Right forelimb (tissue), 1 donor: ENCODE measurements around the gene PTPN14.

Experiments used
- DNase-seq: peaks from one replicate; pipeline ENCODE4 v3.0.0-alpha.2; 2018

PTPN14 gene

DNA sequence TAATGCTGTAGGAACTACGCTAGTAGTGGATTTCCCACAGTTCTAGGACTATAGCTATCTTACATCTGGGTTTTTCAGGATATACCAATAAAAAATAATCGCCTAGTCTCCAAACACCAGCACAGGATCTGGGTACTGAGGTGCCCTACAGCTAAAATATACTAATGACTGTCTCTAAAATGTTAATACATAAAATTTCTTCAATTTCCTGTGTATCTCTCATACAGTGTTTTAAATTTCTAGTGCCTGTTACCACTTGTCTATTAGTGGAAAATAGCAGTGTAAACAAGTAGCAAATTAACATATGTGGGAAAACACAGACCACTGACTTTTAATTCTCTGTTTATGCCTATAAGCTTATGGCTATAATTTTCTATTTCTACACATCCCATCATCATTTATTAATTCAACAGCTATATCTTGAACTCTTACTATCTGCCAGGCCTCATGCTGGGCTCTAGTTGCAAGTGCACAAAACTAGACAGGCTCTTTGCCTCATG is 16.1 kb upstream of the PTPN14 start:
- no peak for DNase-seq

DNA sequence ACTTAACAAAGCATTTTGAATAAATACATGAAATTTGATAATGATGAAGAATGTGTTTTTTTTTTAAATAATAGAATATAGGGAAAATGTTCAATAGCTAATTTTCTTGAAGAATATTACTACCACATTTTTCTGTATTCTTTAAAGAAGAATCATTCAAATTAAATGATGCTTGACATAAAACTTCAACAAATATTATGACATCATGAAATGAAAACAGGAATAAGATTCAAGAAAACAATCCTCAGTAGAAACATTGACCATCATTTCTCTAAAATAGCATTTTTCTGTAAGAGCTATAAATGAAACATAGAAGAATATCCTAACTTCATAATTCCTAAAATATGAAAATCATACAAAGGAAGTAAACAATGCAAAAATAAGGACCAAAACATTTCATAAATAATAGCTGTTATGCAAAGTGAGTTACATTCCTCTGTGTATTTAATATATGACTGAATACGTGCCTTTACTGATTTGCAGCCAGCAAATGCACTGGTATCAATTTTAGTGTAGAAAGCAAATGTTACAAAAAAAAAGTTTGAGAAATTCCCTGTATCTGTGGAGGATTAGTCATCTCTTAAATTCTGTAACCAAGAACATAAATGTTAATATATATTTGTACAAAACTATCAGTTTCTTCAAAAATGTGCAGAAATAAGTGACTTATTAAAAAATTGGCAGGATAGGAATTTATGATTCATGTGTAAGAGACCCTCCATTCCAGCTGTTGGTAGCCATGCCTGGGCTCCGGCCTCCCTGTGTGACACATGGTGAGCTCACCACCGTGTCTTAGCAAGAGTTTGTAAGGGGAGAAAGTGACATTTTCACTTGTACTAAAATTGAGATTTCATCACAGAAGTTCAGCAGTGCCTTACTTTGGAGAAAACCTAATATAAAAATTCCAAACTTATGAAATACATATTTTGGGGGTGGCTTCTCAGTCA is 15.0 kb upstream of the PTPN14 start:
- DNase-seq, result no peak

DNA sequence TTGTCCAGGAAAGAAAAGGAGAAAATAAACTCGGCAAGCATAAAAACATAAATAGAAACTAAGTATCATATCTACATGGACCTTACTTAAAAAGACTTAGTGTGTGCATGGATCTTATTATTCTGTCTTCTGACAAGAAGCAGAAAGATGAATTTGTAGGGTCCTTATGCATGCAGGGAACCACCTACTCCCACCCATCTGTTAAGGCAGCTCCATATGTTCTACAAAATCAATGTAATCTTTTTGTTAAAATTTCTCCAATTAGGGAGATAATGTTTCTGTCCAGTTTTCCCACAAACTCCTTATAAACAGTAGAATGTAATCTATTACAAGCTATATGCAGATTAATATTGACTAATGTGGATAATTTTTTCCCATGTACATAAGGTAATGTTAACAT is 13.9 kb upstream of the PTPN14 start:
- no peak for DNase-seq

DNA sequence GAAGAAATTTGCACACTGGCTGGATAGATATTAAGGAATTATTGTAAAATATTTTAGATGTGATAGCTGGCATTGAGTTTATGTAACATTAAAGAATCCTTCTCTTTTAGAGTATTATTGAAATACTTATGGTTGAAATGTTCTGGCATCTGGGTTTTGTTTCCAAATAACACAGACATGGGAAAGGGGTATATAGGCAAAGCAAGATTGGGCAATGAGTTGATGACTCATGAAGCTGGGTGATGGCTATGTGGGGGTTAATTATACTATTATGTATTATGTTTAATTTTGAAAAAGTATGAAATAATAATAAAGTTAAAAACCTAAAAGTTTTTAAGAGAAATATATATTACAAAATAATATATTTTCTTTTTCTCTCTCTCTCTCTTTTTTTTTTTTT is 12.5 kb upstream of the PTPN14 start:
- no peak for DNase-seq

DNA sequence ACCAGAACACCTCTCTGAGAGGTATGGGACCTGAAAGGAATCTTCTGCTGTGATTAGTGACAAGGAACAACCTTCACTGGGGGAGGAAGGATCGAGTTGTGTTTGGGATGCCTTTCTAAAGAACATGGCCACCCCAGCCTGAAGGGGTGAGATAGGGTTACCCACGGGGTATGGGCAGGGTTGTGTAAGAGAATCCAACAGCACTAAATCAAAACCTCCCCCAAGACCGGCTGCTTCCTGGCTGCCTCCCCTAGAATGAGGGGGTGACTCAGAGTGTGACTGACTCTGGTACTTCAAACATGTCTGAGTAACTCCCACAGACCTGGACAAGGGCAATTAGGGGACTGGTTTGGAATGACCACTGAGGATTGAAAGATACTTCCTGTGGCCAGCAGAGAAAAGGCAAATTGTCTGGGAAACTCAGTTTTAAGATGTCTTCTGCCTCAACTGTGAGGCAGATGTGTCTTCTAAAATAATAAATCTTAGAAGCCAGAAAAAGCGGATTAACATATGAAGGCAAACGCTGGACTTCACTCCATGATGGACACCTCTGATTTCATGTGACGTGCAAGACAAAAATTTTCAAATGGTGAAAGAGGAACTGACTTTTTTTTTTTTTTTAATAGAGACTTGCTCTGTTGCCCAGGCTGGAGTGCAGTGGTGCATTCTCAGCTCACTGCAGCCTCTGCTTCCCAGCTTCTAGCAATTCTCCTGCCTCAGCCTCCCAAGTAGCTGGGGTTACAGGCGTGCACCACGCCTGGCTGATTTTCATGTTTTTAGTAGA is 6.7 kb upstream of the PTPN14 start:
- no peak for DNase-seq

DNA sequence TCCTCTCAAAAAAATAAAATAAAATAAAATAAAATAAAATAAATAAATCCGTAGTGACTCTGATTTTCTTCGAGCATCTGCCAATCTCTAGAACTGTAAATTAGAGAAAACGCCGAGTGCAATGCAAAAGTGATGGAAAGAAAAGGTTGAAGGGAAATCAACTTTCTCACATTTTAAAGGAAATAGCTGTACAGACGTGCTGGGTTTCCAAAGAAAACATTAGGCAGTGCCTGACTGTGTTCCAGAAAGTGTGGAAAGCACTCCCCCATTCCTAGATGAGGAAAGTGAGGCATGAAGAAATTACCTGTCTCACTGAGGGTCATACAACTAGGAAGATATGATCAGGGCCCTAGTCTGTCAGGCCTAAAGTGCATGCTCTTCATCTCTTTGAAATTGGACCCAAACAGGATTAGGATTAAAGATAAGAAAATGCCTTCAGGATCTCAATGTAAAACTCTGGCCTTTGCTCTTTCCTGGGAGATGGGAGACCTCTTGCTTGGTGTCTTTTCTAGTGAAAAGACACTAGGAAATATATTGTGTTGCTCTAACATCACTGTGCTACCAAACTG is 1.8 kb upstream of the PTPN14 start:
- DNase-seq, result no peak

DNA sequence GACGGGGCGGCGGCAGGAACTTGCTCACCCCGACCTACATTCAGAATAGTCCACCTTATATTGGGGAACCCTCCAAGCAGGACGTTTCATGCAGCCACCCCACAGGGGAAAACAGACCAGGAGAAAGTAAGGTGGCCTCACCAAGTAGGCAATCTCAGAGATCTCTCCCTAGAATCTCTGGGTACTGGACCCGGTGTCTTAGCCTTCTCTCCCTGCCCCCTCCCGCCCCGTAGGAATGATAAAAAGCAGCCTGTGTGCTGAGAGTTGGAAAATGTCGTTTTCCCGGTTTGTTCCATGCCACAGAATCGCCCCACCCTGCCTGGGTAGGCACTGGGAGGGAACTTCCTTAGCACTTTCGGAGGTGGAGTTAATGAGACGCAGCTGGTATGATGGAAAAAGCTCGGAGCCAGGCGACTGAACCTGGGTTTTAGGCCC is 789 bp upstream of the PTPN14 start:
- DNase-seq, result peak; percentile 85

DNA sequence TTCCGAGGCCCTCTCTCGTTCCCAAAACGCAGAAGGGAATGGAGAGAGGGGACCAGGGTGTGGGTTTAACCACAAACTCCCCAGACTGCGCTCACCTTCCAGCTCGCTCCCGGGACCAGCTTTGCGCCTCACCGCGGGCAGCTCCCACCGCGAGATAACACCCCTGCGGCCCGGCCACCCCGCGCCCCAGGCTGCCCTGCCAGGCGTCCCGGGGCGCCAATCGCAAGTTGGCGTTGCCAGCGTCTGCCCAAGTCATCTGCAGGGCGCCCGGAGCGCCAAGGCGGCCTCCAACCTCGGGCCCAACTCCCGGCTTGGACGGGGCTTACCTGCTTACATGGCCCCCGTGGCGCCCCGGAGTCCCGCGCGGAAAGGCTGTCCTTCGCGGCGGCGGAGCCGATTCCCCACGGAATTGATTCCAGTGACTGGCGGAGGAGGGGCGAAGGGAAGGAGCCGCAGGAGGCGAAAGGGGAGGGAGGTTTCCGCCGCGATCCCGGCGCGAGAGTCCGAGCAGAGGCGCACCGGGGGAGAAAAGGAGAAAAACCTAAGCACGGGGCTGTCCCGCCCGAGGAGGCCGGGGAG is 456 bp downstream of the PTPN14 start:
- DNase-seq, result no peak

DNA sequence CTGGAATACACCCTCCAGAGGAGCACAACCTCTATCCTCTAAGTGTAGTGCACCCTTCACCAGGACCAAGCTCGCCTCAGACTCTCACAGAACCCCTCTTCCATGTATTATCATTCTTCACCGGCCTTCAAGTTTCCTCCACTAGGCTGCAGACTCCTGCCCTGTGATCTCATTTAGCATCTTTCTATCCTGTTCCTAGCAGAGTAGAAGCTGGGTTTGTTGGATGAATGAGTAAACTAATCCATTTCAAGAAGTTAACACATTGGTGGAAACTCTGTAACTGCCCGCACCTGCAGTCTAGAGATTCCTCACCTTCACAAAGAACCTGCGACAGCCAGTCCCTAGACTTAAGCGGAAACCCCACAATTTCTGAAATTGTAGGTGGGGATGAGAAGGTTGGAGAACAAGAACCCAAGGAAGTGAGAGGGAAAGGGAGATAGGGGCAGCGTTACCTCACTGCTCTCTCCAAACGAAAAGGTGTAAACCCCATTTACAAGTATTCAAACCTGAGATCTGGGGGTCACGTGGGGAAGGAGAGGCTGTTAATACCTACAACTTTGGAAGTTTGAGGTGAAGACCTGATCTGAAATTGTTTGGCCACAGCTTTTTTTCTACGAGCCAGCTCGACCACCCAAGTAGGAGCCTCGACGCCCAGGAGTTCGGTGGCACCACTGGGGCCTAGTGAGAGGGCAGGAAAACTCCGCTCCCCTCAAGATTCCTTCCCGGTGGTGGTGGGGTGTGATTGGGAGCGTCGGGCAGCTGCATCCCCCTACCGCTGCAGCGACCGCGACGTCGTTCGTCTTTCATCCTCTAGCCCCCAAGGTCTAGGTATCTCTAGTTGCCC is 1.2 kb downstream of the PTPN14 start:
- no peak for DNase-seq

DNA sequence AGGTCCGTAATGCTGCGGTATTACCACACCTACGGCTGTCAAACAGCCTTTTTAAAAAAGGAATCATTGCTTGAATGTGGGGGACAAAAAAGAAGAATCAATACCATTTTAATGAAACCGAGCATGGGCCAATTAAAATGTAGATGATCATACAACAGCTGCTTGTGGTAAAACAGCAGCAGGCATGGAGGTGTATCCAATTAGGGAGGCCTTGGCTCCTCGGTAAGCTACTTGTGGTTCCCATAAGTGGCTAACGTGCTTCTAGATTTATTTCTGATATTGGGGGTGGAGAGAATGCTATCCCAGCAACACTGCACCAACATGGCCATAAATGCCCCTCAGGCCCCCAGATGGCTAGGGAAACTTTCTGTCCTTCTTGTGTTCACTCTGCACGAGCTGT is 1.8 kb downstream of the PTPN14 start:
- no peak for DNase-seq

DNA sequence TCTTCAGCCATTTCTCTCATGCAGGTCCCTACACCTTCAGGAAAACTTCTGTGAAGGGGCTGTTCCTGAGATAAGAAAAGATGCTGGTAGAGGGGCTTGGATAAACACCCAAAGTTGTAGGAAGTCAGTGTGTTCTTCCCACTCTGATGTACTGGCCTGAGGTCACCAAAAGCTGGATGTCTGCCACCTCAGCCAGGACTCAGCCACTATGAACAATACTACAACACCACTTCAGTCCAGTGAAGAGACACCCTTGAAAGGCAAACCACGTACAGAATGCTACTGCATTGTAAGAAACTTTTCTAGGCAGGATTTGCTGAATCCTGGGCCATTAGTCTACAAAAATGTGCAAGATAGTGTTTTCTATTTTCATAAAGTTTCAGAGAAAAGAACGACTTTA is 2.4 kb downstream of the PTPN14 start:
- no peak for DNase-seq

DNA sequence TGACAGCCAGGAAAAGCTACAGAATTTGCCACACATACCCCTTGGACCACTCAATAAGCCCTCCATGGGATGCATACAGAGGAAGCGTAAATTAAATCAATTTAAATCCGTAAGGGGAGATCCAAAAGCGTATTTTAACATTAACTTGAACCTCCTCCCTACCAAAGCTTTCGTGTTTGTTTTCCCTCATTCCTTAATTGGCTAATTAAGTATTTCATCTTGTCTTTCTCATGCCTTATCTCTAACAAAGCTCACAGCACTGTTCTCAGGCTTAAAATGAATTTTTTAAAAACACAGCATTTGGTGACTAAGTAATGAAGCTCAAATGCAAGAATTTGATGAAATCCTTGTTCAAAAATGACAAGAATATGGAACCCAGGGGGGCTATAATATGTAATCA is 3.1 kb downstream of the PTPN14 start:
- DNase-seq, result no peak

DNA sequence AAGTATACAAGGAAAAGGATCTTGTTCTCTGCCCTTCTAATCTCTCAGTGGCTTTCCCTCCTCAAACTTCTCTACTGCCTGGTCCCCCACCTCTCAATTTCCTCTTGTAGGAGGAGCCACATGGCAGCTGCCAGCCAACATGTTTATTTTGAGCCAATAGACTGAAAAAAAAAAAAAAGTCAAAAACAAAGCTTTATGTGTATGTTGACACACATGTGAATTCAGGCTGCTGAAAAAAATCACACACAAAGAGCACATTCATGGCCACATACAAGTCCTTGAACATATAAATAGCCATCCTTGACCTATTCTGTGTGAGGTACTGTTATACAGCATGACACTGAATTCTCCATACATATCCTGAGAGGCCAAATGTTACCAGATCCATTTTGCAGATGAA is 3.7 kb downstream of the PTPN14 start:
- DNase-seq, result no peak

DNA sequence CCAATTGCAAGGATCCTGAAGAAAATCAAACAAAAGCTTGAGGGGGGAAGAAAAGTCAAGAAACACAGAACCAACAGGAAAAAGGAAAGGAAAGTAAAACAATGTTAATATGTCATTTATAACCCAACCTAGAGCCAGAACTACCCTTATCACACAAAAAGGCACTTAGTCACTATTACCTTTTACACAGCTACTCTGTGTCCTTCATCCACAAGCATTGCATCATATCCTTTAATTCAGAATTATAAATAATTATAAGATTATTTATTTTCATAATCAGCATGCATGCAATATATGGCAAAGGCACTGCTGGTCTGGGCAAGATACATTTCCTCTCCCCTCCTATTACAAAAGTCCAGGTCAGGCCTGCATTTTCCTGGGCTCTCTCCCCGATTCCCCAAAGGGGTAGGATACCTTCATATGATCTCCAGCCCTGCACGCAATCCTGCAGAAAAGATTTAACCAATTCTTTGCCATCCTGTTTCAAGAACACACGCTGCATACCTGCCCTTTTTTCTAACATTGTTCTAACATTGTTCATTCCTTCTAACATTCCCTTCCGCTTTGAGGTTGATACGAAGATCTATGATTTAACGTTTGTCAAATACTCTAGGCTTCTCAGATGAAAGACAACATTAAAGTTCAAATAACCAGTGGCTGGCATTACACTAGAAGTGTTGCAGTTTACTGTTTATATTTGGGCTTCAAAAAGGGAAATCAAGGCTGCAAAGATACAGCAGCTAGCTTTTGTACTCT is 4.3 kb downstream of the PTPN14 start:
- no peak for DNase-seq

DNA sequence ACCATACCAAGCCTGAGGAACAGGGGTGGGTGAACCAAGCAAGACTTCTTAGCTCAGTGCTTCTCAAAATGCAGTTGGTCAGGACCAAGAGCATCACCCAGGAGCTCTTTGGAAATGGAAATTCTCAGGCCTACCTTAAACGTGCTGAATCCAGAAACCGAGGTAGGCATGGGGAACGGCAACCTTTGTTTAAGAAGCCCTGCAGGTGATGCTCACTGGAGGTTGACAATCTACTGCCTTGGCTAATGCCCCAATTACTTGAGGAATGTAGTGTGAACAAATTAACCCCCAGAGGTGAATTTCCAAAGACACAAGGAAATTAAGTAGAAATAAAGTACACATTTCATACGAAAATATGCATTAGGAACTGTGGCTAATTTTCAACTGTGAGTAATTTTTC is 5.3 kb downstream of the PTPN14 start:
- DNase-seq, result no peak

DNA sequence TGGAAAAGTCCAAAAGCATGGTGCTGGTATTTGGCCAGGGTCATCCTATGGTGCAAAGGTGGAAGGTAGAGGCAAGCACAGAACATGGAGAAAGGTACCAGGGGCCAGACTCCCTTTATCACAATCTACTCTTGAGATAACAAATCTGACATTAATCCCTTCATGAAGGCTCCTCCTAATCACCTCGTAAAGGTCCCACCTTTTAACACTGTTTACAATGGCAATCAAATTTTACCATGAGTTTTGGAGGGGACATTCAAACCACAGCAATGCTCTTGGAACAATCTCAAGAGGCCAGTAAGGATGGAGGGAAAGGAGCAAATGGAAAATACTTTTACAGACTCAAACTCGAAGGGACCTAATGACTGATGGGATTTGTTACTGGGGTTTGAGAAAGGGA is 6.1 kb downstream of the PTPN14 start:
- no peak for DNase-seq

DNA sequence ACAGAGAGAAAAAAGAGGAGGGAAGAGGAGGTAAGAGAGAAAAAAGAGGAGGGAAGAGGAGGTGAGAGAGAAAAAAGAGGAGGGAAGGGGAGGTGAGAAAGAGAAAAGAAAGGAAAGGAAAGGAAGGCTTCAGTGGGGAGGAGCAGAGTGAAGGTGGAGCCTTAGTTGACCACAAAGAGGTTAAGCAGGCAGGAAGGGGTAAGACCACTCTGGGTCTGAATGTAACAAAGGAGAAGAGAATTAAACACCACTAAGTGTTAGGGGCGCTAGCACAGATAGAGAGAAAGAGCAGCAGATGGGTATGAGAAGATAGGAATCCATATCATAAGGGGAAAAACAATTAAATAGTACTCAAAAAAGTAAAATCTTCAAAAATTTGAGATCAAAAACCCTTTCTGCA is 6.6 kb downstream of the PTPN14 start:
- DNase-seq, result no peak

DNA sequence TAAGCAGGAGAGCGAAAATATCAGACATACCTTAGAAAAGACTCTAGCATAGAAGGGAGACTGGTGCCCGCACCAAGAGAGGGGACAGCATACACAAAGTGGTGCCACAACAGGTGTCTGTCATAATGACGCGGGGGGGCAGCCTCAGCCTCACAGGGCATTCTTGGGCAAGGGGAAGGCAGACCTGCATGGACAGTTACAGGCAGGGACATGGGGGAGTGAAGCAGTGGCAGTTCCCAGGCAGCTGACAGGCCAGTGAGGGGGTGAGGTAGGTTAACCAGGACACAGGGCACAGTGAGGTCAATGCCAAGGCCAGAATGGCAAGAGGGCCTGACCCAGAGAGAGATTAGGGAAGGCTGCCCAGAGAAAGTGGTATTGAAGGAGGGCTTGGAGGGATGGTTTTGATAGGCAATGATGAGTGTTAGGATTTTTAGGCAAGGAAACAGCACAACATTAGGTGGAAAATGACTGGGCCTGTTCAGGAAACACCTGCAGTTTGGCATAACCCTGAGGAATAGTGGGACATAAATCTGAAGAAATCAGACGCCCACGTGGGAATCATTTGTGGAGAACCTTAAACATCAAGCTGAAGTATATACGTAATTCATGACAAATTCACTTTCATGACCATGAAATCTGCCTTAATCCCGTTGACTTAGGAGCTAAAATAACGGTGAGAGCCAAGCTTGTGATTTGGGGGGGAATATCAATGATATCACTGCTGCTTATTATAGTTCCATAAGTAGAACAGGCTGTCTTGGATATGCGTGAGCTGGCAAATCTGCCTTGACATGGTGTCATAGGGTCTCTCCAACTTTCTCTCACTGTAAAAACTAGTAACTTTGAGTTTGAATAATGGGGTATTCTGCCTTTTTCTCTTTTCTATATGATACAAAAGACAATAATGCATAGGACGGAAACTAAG is 8.9 kb downstream of the PTPN14 start:
- DNase-seq, result no peak

DNA sequence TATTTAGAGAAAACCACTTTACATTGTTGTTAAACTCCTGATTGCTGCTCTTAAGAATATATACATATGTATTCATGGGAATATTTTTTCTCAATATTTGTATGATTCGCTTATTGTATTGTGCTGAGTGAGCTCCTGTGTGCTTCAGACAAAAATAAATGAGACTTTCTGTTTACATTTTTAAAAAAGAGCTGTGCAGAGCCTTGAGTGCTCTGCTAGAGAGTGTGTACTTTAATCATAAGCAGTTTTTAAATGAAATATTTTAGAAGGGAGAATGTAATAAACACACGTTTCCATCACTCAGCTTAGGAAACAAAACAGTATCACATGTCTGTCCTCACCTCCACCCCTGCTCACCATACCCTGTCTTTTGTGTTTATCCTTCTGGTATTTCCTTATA is 9.7 kb downstream of the PTPN14 start:
- no peak for DNase-seq

DNA sequence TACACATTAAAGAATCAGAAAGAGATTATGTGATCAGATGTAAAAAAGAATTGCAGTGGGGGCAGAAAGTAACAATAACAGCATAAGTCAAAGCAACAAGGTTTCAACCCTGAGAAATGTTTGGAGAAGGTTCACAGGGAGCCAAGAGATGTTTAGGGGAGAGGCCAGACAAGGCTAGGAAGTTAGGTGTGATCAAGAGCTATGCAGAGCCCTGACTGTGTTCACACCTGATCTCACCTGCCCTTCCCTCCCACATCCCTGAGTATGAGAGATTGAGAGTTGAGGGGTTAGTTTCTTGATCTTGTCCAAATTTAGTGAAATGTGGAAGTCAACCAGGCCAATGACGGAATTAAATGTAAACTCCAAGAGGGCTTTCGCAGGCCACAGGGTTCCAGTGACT is 10.2 kb downstream of the PTPN14 start:
- DNase-seq, result no peak
